DMS 273 (cell line): ENCODE measurements around the gene MADCAM1.
A peak's percentile ranks its signal among the peaks of the same experiment; 100 is the strongest.
"Not testable (repeated sequence)": the region's sequence is repeated elsewhere in the genome, so short reads cannot be mapped to it uniquely, and the experiment has no call there.

ENCODE experiments used
- DNase-seq: peaks from one replicate; lab custom pipeline; 2025; ENCODE audit not compliant: unreplicated experiment; lab: John Stamatoyannopoulos, UW

MADCAM1 gene

DNA sequence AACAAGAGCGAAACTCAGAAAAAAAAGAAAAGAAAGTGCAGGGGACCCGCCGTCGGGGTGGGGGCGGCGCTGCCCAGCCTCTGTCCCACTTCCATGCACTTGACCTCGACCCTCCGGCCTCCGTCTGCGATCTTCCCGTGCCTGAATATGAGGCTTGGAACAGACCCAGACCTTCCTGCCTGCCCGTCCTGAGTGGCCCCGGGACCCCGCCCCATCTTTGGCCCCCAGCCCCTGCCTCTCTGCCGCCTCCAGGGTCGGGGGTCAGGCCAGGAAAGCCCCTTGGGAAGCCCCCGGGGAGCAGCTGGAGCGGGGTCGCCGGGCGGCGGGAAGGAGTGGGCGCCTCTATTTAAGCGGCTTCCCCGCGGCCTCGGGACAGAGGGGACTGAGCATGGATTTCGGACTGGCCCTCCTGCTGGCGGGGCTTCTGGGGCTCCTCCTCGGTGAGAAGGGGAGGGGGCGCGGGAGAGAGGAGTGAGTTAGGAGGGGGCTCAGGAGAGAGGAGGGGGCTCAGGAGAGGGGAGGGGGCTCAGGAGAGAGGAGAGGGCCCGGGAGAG, at the start of gene MADCAM1:
MADCAM1 (plus strand) TSS at position 375 of the 554 bp plus-strand sequence; CDS start at position 389, 14 bp downstream.
- no peak for DNase-seq

DNA sequence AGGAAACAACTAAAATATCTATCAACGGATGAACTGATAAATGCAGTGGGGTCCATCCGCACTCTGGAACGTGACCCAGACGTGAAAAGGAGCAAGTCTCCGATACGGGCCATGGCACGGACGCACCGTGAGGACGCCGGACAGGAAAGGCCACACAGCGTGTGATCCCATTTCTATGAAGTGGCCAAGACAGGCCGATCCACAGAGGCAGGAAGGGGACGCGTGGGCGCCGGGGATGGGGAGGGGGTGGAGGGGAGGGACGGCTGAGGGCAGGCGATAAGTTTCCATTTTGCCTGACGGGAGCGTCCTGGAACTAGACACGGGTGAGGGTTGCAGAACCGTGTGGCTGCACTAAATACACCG, 49.2 kb upstream of the MADCAM1 start:
- DNase-seq, result no peak

DNA sequence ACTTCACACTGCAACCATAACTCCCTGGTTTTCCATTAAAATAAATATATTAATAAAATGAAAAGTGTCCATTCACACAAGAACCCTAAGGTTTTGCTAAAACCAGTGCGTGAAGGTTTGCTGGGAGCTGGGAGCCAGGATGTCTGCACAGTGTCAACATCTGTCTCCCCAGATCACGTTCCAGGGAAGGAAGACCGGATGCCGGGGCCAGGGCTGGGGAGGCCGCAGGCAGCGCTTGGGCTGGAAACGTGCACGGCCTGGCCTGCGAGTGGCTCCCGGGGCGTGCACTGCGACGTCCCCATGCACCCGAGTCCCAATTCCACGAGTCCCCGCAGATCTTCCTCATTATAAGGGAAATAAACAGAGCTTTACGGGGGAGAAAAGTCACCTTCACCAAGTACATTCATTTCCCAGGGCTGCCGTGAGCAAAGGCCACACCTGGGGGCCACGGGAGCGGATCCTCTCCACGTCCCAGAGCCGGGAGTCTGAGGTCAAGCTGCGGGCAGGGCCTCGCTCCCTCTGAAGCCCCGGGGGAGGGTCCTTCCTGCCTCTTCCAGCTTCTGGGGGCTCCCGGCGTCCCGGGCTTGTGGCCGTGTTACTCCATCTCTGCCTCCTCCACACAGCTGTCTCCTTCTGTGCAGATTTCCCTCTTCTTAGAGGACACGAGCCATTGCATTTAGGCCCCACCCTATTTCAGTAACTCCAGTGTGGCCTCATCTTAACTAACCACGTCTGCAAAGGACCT, 48.3 kb upstream of the MADCAM1 start:
- DNase-seq, result no peak

DNA sequence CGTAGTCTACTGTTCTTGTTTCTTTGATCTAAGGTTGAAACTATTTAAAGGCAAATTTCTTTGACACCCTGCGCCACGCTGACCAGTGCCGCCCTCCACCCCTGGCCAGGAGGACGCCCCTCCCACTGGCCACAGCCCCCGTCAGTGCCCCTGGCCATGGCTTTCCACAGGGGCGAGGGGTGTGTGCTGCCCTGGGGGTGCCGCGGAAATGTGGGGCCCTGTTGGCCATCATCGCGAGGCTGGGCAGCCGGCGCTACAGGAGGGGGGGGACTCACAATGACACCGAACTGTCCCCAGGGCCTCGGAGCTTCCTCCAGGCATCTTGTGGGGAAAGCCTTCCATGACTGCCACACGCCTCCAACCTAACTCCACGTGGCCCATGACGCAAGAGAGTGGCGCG, 46.4 kb upstream of the MADCAM1 start:
- DNase-seq, result no peak

DNA sequence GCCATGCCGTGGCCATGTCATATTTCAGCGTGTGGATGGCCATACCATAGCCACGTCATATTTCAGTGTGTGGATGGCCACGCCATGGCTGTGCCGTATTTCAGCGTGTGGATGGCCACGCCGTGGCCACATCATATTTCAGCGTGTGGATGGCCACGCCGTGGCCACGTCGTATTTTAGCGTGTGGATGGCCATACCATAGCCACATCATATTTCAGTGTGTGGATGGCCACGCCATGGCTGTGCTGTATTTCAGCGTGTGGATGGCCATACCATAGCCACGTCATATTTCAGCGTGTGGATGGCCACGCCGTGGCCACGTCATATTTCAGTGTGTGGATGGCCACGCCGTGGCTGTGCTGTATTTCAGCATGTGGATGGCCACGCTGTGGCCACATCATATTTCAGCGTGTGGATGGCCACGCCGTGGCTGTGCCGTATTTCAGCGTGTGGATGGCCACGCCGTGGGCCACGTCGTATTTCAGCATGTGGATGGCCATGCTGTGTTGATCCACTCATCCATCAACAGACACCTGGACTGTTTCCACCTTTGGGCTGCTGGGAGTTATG, 45.3 kb upstream of the MADCAM1 start:
- DNase-seq, result not testable (repeated sequence)

DNA sequence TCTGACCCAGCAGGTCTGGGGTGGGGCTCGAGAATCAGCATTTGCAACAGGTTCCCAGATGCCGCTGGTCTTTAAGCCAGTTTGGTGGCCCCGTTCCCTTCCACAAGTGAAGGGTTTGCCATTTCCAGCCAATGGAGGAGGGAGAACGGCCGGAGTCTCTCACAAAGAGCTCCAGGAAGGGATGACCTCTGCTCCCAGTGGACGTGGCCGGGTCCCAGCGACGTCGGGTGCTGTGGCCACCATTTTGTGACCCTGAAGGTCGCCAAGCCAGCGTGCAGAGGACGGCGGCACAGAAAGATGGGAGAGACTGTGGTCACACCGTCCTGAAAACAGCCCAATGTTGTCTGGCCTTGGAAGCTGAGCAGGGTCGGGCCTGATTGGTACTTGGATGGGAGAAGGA, 43.5 kb upstream of the MADCAM1 start:
- no peak for DNase-seq

DNA sequence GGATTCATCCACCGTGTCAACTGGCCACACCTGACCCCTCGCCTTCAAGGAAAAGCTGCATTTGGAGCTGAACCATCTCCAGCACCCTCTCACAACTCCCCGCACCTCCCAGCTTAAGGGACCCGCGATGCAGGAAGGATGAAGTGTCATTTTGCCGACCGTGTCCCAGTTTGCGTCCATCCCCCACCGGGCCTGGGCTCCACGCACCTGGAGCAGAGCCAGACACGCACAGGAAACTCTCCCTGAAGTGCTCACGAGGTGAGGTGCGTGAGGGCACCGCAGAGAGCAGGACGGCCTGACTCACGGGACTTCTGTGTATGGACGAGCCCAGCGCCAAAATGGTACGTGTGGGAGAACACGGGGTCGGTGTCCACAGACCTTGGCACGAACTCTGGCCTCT, 42.7 kb upstream of the MADCAM1 start:
- DNase-seq, result no peak

DNA sequence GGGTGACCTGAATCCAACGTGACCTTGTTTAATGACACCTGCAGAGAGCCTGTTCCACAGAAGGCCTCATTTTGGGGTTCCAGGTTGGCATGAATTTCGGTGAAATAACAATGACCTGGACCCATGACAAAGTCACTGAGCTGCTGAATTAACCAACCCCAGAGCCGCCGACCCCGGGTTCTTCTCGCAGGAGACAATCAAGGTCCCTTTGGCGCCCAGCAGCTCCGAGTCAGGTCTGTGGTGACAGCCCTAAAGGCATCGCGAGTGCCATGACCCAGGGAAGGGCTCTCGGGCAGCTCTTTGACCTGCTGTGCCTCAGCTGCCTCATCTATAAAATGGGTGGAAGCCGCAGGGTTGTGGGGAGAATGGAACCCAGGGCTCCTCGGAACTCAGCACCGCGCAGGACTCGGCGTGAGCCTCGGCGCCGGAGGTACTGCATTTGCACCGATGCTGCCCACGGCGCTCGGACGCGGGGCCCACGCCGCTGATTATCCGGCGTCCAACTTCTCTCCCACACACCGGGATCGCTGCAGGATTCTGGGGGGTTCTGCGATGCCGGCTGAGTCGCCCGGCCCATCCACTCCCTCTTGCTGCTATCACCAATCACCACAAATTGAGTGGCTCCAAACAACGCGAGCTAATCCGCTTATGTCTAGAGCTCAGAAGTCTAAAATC, 41.1 kb upstream of the MADCAM1 start:
- DNase-seq, result no peak

DNA sequence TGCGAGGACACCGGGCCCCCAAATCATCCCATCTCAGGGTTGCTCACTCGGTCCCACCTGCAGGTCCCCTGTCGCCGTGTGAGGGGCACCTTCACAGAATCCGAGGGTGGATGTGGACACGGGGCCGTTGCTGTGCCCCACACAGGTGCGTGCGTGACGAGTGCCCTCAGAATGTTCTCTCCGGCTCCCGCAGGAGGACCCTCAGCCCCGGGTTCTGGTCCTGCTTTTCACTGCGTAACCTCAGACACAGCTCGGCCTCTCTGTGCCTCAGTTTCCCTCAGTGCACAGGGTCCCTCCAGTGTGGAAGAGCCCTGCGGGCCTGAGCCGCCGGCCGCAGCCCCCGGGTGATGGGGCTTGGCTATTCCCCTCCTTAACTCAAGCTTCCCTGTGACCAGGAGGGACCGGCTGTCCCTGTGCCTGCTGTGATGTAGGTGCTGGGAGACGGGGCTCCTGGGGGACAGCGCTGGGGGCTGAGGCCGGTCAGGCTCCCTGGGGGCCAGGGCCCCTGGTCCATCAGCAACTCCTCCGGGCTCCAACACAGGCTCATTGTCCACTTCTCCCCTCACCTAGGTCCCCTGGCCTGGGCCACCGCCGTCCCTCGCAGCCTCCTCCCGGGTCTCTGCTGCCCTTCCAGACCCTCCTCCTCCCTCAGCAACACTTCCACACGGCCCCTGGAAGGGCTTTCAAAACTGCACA, 40.3 kb upstream of the MADCAM1 start:
- no peak for DNase-seq

DNA sequence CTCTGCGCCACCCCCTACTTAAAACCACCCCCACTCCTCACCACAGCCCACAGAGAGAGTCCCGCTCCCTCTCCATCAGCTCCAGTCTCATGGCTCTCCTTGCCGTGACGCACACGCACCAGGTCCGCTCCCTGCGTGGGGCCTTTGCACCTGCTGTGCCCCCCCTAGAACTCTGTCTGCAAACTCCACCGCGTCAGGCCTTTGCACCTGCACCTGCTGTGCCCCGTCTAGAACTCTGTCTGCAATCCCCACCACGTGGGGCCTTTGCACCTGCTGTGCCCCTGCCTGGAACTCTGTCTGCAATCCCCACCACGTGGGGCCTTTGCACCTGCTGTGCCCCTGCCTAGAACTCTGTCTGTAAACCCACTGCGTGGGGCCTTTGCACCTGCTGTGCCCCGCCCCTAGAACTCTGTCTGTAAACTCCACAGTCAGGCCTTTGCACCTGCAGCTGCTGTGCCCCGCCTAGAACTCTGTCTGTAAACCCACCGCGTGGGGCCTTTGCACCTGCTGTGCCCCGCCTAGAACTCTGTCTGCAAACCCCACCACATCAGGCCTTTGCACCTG, 39.7 kb upstream of the MADCAM1 start:
- no peak for DNase-seq

DNA sequence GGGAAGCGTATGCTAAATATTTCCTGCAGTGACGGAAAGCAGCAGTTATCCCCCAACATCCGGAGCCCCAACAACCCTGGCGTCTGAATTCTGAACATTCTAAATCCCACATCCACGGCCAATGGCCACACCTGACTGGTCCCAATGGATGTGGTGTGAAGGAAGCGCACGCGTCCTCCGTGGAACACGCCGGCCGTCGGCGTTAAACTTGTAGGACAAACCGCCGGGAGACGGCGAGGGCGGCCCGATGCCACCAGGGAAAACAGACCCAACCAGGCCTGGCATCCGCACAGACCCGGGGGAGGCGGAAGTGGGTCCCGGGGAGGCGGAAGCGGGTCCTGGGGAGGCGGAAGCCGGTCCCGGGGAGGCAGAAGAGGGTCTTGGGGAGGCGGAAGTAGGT, 38.6 kb upstream of the MADCAM1 start:
- DNase-seq, result no peak

DNA sequence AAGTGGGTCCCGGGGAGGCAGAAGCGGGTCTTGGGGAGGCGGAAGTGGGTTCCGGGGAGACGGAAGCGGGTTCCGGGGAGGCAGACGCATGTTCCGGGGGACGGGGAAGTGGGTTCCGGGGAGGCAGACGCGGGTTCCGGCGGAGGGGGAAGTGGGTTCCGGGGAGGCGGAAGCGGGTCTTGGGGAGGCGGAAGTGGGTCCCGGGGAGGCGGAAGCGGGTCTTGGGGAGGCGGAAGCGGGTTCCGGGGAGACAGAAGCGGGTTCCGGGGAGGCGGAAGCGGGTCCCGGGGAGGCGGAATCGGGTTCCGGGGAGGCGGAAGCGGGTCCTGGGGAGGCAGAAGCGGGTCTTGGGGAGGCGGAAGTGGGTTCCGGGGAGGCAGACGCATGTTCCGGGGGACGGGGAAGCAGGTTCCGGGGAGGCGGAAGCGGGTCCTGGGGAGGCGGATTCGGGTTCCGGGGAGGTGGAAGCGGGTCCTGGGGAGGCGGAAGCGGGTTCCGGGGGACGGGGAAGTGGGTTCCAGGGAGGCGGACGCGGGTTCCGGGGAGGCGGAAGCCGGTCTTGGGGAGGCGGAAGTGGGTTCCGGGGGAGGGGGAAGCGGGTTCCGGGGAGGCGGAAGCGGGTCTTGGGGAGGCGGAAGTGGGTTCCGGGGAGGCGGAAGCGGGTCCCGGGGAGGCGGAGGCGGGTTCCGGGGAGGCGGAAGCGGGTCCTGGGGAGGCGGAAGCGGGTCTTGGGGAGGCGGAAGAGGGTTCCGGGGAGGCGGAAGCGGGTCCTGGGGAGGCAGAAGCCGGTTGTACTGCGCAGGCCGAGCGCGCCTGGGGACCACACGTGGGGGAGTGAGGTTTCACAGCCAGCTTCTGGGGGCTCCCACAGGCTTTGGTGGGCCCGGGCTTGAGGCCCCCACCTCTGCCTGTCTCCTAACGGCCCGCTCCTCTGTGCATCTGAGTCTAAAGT, 37.9 kb upstream of the MADCAM1 start:
- DNase-seq, result no peak

DNA sequence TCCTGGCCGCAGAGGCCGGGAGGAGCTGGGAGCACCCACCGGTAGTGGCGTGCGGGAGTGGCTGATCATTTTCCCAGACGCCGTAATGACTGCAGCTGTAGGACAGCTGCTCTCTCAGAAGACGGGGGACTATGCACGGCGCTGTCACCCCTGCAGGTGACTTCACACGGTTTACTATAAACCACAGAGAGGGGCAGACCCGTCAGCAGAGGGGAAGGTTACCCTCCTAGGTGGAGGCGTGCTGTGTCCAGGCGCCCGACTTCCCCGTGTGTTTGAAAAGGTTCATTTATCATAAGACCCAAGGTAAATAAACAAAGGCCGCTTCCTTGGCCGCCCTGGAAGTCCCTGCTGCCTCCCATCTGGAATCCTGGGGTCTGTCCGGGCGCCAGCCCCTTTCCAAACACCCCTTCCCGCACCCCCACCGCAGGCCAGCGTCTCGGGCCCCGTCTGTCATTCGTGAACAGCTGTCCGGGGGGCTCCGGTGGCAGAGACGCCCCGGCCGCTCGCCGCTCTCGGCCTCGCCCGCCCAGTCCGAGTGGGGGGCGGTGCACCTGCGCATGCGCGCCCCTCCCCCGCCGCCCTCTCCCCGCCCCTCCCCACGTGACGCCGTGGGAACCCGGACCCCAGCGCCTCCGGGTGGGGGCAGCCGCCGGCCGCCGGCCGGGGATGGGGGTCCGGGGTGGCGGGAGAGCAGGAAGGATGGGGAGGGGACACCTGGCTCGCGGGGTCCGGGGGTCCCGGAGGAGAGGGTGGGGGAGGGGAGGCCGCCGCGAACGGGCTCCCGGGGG, 36.4 kb upstream of the MADCAM1 start:
- DNase-seq, result peak; percentile 75

DNA sequence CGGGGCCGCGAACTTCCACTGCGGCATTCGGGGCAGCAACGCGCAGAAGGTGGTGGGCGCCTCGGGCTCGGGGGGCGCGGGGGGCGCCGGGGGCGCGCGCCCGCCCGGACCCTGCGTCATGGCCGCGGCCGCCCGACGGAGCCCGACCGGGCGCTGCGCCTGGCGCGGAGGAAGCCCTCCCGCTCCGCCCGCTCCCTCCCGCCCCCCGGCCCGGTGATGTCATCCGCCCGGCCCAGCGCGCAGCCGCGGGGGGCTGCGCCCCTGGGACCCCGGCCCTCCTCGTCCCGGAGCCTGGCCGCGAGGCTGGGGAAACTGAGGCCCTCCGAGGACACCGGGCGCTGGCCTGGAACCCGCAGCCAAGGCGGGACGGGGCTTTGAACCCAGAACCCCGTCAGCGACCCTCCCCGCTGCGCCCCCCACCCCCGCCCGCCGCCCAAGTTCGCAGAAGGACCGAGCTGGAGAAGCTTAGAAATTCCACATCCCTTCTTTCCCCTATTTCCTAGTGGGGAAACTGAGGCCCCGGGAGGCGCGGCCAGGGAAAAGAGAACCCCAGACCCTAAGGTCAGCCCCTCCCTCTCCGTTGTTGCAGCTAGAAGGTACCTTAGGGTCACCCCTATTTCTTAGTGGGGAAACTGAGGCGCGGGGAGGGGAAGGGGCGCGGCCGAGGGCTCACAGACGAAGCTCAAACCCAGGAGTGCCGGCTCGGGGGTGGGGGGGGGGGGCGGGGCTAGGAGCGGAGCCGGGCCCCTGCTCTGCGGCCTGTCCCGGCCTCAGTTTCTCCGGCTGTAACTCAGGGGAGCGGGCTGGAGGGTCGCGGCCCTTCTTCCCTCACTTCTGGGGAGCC, 35.2 kb upstream of the MADCAM1 start, which contains the start of gene SHC2:
SHC2 (minus strand) TSS at position 157 of the 844 bp plus-strand sequence; CDS start at position 120, 37 bp downstream.
- DNase-seq, result peak; percentile 50

DNA sequence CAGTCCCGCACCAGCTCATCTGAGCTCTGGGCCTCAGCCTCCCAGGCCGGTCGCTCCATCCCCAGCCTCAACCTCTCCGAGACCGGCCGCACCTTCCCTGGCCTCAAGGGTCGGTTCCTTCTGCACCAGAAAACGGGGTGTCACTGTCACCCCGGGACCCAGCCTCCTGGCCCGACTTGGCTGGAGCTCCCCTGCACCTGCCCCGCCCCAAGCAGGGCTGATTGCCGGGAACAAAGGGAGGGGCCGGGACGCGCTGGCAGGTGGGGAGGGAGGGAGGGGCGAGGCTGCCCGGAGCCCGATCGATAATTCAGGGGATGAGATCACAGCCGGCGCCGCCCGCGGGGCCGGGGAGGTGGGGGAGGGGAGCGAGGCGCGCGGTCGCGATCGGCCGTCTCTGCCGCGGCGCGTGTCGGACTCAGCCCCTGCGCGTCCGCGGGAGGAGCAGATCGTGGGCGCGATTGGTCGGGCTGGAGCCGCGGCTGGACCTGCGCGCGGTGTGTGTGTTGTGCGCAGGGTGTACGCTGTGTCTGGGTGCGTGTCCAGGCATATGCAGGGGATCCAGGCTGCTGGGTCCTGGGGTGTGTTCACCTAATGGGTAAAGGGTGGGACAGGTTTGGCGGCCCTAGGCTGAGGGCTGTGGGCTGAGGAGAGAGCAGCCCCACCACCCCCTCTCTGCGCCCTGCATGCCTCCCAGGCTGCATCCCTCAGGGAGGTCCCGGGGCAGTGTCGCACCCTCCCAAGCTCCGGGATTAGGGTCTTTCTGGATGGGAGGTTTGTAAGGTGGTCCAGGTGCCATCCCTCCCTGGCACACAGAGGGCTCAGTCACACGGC, 34.4 kb upstream of the MADCAM1 start:
- peak; percentile 54 for DNase-seq

DNA sequence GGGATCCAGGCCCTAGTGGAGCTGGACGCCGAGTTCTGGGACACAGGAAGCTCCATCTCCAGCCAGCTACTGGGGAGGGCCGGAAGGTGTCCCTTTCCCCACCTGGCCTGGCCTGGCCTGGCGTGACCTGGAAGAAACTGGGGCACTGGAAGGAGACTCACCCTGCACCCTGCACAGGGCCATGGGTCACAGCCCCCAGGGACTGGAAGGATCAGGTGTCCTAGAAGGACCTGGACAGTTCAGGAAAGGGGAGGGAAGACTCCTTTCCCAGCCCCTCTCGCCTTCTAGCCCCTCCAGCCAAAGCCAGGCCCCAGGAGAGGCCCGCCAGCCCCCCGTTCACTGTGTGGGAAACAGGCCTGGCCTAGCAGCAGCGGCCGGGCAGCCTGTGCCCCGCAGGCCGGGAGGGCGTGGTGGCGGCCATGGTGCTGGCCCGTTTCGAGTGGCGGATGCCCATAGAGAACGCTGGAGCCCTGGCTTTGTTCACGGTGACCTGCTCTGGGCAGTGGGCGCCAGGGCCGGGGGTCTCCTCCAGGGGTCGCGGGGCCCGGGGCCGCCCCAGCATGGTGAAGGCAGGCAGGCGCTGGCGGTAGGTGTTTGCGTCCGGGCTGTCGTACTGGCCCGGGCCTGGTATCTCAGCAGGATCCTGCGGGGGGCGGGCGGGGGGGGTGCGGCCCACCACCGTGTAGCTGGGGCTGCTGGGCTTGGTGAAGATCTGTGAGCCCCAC, 32.6 kb upstream of the MADCAM1 start:
- no peak for DNase-seq

DNA sequence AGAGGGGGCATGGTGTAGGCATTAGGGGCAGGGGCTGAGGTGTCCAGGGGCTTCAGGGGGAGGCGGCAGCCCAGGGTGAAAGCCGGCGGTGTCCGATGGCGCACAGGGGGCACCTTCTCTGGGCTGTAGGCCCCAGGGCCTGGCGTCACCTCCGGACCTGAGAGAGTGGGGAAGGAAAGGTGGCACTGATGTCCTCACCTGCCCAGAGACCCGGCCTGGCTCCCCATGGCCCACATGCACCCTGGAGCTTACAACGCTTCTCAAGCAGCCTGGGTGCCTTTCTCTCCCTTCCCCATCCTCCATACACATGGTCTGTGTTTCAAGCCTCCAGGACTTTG, 32.1 kb upstream of the MADCAM1 start:
- no peak for DNase-seq
